GM18909 (cell line): Measurements from ENCODE around the gene RPL37A.
A peak's percentile ranks its signal among the peaks of the same experiment; 100 is the strongest.

Source experiments
- ATAC-seq: cut with Tn5 transposase; IDR thresholded peaks from one replicate; pipeline ENCODE4 v1.9.1; 2021; ENCODE audit warnings: mild to moderate bottlenecking; ENCODE audit not compliant: unreplicated experiment, poor library complexity

The RPL37A gene

DNA sequence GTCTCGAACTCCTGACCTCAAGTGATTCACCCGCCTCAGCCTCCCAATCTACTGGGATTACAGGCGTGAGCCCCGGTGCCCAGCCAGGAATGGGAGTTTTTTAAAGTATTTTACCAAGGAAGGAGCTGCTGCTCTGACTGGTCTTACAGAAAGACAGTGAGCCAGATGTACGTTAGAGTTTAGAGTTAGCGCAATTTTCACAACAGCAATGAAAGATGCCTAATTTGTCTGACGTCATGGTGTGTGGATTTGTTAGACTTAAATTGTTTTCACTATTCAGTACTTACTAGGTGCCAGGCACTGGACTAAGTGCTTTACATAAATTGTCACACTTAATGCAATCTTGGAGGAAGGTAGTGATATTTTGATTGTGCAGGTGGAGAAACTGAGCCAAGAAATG, 12.4 kb upstream of the RPL37A start:
- no peak for ATAC-seq

DNA sequence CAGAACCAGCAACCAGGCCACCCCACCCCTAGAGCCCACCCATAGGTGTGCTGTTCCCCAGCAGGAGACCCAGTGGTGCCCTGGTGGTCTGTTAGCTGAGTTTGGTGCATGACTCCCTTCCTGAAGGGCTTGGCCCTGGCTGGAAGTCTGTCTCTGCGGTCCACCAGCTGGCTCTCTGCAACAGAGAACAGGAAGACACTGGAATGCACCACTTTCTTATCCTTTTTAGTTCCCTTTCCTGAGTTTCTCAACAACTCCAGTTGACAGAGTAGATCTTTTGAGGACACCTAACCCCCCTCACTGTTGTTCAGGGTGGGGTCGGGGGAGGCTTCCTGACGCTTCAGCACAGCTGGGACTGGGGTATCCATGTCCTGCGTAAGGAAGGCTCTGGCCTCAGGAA, 11.9 kb upstream of the RPL37A start:
- ATAC-seq, result no peak

DNA sequence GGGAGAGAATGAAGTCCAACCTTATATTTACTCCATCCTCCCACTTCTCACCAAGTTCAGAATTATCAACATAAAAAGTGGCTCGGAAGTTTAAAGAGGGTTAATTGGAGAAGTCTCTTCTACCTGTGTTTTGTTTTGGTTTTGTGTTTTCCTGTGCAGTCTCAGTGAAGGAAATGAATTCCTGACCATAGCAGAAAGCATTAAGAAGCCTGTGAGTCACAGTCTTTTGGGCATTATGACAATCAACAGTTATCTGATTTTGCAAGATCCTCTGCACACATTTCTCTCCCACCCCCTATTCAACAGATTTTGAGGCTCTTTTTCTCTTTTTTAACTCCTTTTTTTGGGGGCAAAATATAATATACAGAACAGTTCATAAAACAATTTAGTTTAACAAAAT, 8.6 kb upstream of the RPL37A start:
- ATAC-seq, result no peak

DNA sequence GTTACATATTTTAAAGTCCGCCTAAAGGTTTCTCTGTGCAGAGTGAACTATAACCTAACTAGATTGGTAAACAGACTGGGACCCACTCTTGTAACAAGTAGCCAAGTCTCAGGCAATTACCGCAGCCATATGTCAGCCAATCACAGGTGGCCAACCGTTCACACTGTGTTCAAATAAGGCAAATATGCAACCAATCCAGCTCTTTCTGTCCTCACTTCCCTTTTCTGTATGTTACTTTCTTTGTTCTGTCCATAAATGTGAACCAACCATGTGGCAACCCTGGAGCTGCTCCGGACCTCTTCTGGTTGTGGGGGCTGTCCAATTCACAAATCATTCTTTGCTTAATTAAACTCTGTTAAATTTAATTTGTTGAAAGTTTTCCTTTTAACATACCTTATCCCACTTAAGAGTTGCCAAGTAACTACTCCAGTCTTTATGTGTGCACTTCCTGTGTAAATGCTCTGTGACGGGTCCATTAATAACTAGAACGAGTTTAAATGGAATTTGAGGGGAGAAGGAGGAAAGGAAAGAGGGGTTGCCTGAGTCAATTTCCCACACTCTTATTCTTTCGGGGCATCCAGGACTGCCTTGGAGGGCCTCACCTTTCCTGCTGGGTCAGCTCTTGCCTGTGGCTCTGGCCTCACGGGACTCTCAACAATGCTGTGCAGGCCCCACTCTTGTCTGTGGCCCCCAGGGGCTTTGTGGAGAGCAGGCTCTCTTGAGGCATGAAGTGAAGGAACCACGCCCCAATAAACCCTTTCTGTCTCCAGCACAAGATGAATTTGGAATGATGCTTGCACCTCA, 6.6 kb upstream of the RPL37A start:
- peak; percentile 55 for ATAC-seq

DNA sequence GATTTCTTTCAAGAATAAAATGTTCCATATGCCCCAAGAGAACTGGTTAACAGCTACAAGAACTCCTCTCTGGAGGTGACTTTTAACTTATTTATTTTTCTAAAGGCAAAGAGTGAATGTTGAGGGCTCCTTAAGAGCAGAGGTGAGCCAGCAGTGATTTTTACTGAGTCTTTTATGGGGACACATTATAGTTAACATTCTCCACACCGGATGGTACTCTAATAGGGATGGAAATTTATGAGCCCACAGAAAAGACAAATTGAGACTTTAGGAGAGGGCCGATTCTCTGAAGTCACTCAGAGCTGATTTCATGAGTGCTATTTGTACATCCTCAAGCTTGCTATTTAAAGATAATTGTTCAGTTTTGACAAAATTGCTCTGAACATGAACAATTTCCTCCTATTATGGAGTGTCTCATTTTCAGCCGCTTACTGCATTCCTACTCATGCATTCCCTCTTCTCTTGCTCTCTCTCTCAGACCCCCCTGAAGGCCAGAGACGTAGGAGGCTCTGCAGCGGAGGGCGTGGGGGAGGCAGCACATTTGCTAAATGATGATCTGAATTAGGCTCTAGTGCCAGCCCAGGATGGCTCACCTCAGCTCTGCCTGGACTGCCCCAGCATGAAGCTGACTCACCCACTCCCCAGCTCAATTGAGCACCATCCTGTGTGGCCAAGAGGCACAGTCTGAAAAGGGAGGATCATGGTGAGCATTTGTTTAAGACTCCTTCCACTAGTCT, 5.9 kb upstream of the RPL37A start:
- ATAC-seq, result peak; percentile 9

DNA sequence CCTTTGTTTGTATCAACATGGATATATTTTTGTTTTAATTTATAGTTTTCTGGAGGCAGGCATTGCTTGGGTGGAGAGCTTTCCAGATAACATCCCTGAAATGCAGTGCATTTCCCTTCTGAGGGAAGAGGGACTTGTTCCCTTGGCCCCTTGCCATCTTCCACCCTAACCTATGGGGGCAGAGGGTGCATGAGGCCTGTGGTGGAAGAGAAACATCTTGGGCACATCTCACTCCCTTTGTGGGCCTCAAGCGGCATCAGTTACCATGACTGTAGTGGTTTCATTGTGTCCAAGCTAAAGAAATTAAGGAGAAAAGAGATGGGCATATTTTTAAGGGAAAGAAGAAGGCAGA, 5.3 kb upstream of the RPL37A start:
- no peak for ATAC-seq

DNA sequence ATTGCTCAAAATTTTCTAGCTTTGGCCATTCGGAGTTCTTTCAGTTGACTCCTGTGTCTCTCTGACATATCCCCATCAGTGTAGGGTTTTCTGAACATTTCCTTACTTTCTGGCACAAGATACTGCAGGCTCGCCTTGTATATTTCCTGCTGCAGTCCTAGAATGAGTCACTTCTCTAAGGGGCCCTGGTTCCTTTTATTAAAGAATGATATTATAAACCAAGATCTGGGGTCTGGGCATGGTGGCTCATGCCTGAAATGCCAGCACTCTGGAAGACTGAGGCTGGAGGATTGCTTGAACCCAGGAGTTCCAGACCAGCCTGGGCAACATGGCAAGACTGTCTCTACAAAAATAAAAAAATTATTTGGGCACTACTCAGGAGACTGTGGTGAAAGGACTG, 3.0 kb upstream of the RPL37A start:
- ATAC-seq, result no peak

DNA sequence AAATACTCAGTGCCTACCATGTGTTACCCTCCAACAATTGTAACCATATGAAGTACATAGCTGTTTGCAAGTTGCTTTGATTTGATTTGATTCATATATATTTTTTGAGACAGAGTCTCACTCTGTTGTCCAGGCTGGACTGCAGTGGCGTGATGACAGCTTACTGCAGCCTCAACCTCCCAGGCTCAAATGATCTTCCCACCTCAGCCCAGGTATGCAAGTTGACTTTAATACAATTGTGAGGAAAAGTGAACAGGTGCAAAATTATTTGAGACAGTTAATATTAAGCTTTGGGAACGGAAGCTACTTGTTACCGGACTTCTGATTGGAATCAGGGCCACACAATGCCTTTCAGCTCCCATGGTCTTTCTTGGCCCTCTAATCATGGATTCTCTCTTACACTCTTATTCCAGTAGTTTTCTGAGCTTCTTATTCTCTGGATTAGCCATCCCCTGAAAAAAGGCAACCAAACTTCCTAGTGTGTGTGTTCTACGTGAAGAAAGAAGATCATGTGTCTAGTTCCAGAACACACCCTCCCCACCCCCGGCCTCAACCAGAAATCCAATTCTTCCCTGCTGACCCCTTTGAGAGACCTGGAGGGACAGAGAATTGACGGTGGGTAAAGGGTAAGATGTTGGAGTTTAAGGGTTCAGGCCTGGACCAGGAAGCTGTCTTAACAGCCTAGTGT, 1.1 kb upstream of the RPL37A start:
- ATAC-seq, result no peak

DNA sequence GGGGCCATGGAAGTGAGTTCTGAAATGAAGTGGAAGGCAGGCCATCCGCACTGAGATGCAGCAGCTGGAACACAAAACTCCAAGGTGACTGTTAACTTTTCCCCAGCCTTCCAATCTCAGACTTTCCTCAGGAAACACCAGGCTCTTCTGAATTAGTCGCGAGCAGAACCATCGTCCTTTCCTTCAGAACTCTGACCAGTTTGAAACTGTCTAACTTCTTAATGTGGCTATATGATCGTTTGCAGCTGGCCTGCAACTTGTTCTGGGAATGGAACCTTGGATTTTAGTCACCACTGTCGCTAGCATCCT, 620 bp upstream of the RPL37A start:
- ATAC-seq, result no peak

DNA sequence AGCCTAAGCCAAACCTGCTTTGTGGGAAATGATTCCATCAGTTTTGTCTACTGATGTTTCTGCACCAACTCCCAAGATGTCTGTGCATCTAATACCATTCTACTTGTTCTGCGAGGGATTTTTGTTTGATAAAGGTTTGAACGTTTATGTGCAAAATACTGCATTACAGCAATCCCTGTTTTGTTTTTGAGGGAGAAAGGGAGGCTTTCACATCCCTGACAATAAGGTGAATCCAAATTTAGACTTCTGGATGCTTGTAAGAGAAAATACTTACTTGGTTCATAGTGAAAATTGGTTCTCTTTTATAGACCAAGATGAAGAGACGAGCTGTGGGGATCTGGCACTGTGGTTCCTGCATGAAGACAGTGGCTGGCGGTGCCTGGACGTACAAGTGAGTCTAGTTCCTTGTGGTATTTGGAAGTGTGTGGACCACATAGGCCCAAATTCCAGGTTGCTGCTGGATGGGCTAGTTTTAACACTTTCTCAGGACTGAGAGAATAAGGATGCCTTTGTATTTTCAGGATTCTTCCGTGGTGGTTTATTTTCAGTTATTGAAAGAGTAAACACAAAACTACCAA, 1.1 kb downstream of the RPL37A start:
- no peak for ATAC-seq

DNA sequence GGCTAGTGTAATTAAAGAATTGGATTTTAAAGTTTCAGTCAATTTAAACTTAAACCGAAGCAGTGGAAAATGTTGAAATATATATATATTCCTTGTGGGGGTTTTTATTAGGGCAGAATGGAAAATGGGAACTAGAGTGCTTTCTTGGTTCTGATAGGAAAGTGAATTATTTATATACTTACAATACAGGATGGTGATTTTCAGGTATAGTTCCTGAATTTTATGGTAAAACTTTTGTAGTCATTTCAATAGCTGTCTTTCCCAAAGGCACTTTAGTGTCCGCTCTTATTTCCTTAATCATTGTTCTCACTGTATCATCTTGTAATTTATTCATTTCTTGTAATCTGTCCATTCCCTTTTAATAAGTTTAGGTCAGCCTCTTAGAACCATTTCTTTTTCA, 1.9 kb downstream of the RPL37A start:
- ATAC-seq, result no peak

DNA sequence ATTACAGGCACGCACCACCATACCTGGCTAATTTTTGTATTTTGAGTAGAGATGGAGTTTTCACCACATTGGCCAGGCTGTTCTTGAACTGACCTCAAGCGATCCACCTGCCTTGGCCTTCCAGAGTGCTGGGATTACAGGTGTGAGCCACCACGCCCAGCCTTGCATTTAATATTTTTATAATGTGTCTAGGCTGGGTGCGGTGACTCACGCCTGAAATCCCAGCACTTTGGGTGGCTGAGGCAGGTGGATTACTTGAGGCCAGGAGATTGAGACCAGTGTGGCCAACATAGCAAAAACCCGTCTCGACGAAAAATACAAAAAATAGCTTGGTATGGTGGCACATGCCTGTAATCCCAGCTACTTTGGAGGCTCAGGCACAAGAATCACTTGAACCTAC, 3.2 kb downstream of the RPL37A start:
- no peak for ATAC-seq

DNA sequence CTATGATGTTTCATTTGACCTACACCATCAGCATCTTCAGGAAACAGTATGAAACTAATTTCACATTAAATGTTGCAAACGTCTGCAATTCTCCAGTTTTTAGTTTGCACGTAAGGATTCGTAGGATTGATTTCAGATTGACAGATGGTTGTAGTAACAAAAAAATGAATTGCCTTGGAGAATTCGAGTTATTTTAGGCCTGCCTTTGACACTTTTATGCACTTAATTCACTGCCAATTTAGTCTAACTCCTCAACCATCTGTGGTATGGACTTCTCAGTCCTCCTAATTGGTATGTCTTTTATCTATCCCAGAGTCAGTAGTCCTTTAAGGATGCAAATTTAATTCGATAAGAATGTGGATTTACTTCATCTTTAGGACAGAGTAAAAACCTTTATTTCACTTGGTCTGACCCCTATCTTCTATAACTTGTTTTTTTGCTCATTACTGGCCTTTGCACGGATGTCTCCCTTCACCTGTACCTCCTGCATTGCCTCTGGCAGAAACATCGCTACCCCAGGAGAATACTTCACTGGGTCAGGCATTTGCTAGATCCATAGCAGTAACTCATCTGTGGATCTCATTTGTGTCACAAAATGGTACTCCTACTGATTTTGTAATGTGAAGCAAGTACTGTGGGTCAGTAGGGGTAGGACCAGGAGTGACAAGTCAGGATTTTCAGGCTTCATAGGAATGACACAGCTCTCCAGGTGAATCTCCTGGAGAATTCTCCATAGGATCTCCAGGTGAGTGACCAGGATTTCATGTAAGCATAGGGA, 3.9 kb downstream of the RPL37A start:
- no peak for ATAC-seq

DNA sequence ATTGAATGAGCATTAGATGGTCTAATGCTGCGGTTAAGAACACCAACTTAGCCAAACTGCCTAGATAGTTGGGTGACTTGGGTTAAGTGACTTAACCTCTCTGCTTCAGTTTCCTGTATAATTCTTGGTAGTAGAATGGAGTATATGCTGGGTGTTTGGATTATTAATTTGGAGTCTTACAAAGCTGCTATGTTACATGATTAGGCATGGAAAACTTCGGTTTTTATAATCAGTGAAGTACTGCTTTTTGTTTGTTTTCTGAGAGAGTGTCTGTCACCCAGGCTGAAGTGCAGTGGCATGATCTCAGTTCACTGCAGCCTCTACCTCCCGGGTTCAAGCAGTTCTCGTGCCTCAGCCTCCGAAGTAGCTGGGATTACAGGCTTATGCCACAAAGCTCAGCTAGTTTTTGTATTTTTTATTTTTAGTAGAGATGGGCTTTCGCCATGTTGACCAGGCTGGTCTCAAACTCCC, 4.5 kb downstream of the RPL37A start:
- ATAC-seq, result no peak

DNA sequence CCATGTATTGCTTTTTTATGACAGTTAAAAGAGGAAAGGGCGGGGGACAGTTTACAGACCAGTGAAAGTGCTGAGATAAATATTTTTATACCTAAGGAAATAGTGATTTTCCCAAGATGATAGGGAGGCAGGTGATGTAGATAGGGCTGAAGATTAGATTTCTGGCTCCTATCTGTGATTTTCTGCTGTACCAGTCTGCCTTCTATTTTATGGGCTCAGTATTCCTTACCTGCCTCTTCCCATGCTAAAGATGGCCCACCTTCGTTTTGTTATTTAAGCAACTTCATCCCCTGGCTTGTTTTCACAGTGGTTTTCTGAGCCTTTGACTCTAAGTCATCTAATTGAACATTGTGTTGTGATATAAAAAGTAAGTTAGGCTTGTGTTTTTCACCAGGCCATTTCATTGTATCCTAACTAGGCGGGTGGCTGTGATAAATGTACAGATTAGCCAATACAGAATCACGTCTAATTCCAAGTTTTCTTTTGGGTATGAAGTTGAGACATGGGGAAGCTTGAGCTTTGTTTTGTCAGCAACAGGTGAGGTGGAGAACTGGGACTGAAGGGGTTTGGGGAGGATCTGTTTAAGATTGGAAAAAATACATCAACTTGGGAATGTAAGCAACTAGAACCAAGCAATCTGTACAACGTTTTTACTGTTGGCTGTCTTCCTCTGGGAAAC, 5.2 kb downstream of the RPL37A start:
- no peak for ATAC-seq

DNA sequence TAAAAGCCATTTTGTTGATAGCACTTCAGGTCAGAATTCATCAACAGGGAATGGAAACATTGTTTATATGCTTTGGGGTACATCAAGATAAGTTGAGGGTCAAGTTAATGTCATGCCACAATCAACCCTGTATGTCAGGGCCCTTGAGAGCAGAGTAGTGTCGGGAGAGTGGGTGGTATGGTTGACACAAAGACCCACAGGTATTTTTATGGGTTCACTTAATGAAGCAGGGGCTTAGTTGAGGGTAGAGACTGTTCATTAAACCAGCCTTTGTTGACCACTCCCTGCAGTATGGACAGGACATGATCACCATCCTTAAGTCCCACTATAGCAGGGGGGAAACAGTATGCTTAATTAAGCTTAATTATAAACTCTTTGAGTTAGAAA, 5.7 kb downstream of the RPL37A start:
- ATAC-seq, result no peak

DNA sequence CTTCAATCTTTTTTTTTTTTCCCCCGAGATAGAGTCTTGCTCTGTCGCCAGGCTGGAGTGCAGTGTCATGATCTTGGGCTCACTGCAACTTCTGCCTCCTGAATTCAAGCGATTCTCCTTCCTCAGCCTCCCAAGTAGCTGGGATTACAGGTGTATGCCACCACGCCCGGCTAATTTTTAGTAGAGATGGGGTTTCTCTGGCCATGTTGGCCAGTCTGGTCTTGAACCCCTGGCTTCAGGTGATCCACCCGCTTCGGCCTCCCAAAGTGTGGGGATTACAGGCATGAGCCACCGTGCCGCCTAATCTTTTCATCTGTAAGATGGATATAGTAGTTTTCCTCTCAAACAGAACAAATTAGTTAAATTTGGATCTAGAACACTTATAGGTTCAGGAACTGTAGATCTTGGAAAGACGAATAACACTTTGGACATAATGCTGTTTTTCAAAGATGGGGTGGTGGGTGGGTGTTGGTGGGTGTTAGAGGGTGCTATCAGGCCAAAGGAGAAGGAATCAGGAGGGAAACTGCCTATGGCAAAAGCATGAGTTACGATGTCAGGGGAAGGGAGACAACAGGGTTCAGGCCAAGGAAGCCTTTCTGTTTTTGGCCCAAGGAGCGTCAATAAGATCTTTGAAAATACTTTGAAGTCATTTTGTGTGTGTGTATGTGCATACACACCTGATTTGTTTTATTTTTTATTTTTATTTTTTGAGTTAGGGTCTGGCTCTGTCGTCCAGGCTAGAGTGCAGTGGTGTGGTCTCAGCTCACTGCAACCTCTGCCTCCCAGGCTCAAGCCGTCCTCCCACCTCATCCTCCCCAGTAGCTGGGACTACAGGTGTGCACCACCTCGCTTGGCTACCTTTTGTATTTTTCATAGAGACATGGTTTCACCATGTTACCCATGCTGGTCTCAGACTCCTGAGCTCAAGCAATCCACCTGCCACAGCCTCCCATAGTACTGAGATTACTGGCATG, 6.8 kb downstream of the RPL37A start:
- ATAC-seq, result no peak

DNA sequence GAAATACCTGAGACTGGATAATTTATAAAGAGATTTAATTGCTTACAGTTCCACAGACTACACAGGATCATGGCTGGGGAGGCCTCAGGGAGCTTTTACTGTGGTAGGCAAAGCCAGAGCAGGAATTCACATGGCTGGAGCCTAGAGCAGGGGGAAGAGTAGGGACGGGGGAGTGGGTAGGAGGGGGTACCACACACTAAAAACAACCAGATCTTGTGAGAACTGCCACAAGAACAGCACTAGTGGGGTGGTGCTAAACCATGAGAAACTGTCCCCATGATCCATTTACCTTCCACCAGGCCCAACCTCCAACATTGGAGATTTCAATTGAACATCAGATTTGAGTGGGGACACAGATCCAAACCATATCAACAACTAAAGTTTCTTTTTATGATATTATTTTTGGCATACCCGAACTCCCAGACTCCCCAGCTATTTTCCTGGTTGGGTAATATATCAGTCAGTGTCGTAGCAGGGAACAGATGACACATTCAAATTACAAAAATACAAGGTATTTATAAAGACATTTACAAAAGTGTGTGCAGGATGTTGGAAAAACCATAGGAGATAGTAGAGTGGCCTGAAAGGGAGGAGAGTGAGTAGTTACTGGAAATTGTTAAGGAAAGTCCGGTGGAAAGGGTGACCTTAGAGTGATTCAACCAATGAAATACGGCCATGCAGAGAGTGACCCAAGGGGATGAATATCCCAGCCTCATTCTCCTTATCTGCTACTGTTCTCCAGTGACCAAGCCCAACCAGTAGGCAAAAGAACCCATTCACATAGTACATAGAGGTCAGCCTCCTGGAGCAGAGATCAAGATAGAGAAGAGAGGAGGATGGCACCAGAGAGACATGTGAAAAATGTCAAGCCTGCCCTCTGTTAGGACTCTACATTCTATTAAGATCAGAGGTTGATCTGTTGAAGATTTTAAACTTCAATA, 8.8 kb downstream of the RPL37A start:
- ATAC-seq, result no peak
